GM06990 (cell line): Measurements from ENCODE around the gene TNFRSF9.

Experiments
- DNase-seq: peaks from one replicate; pipeline ENCODE4 v3.0.0-alpha.2; 2011; ENCODE audit not compliant: insufficient read length; ENCODE audit errors: extremely low read depth
- H3K27me3 ChIP-seq: replicated peaks from 2 replicates; pipeline ENCODE4 v1.6.0; 2011; ENCODE audit warnings: low read length; ENCODE audit not compliant: control insufficient read depth, insufficient read depth
- H3K36me3 ChIP-seq: 2 replicates; pipeline ENCODE4 v1.5.1; 2011; ENCODE audit warnings: low read length; ENCODE audit not compliant: control insufficient read depth, insufficient read depth
- H3K4me3 ChIP-seq: replicated peaks from 2 replicates; pipeline ENCODE4 v1.5.1; 2011; ENCODE audit warnings: low read depth, mild to moderate bottlenecking, control low read depth, low read length
- CTCF ChIP-seq: IDR thresholded peaks from 2 replicates; pipeline ENCODE4 v1.5.1; 2011; ENCODE audit warnings: low read length, control low read depth, mild to moderate bottlenecking, inconsistent platforms; ENCODE audit not compliant: insufficient read depth, poor library complexity, severe bottlenecking

The TNFRSF9 gene

GRCh38 chr1:7885513-7886404, 54.9 kb downstream of the TNFRSF9 start:
- H3K27me3 ChIP-seq: no peaks in the 10 kb centered on the region
- peak; percentile 37 for DNase-seq
- TF ChIP-seq CTCF: no peak
- H3K4me3 ChIP-seq: no peak overlapping the region
- H3K36me3 ChIP-seq: no peaks in the 10 kb centered on the region

- no peak for DNase-seq
- TF ChIP-seq CTCF: no peak
- H3K27me3 ChIP-seq: no peaks in the 10 kb centered on the region
- H3K4me3 ChIP-seq: no peak overlapping the region
- no peaks in the 10 kb centered on the region for H3K36me3 ChIP-seq
These were observed 55.9 kb downstream of the TNFRSF9 start for GRCh38 chr1:7884757-7885156.

GRCh38 chr1:7879228-7879627, 61.4 kb downstream of the TNFRSF9 start:
- no peak for DNase-seq
- Histone ChIP-seq H3K4me3 (no peak overlapping the region), H3K36me3 (no peaks in the 10 kb centered on the region), H3K27me3 (no peaks in the 10 kb centered on the region)
- no peak for TF ChIP-seq CTCF

- no peak overlapping the region for H3K4me3 ChIP-seq
- H3K36me3 ChIP-seq: no peaks in the 10 kb centered on the region
- TF ChIP-seq CTCF: no peak
- no peaks in the 10 kb centered on the region for H3K27me3 ChIP-seq
- DNase-seq: no peak
These were observed 62.6 kb downstream of the TNFRSF9 start for GRCh38 chr1:7878027-7878426.

GRCh38 chr1:7873801-7874795, 66.5 kb downstream of the TNFRSF9 start:
- Histone ChIP-seq H3K36me3 (no peaks in the 10 kb centered on the region), H3K4me3 (no peak overlapping the region), H3K27me3 (no peaks in the 10 kb centered on the region)
- no peak for DNase-seq
- no peak for TF ChIP-seq CTCF
